WI38 (cell line): Measurements from ENCODE around the gene PSMA8.
"Not testable (repeated sequence)": the region's sequence is repeated elsewhere in the genome, so short reads cannot be mapped to it uniquely, and the experiment has no call there.

Source experiments
- H3K4me3 ChIP-seq: 2 replicates; pipeline ENCODE4 v1.5.1; 2011; ENCODE audit warnings: low read depth, mild to moderate bottlenecking, control low read depth, low read length
- TF ChIP-seq, protein P1 (sequence below): IDR thresholded peaks from 2 replicates; pipeline ENCODE4 v1.5.1; 2012; ENCODE audit warnings: low read depth, mild to moderate bottlenecking, control low read depth, low read length

PSMA8 gene

DNA sequence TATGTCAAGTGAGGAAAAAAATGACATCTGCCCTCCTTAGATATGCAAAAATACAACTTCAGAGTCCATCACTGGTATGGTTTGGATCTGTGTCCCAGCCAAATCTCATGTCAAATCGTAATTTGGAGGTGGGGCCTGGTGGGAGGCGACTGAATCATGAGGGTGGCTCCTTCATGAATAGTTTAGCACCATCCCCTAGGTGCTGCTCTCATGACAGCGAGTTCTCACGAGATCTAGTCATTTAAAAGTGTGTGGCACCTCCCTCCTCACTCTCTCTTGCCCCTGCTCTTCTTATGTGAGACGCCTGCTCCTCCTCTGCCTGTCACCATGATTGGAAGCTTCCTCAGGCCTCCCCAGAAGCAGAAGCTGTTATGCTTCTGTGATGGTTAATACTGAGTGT, 5.9 kb upstream of the PSMA8 start:
- TF ChIP-seq, protein P1, sequence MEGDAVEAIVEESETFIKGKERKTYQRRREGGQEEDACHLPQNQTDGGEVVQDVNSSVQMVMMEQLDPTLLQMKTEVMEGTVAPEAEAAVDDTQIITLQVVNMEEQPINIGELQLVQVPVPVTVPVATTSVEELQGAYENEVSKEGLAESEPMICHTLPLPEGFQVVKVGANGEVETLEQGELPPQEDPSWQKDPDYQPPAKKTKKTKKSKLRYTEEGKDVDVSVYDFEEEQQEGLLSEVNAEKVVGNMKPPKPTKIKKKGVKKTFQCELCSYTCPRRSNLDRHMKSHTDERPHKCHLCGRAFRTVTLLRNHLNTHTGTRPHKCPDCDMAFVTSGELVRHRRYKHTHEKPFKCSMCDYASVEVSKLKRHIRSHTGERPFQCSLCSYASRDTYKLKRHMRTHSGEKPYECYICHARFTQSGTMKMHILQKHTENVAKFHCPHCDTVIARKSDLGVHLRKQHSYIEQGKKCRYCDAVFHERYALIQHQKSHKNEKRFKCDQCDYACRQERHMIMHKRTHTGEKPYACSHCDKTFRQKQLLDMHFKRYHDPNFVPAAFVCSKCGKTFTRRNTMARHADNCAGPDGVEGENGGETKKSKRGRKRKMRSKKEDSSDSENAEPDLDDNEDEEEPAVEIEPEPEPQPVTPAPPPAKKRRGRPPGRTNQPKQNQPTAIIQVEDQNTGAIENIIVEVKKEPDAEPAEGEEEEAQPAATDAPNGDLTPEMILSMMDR: no peak
- H3K4me3 ChIP-seq: no peak overlapping the region

DNA sequence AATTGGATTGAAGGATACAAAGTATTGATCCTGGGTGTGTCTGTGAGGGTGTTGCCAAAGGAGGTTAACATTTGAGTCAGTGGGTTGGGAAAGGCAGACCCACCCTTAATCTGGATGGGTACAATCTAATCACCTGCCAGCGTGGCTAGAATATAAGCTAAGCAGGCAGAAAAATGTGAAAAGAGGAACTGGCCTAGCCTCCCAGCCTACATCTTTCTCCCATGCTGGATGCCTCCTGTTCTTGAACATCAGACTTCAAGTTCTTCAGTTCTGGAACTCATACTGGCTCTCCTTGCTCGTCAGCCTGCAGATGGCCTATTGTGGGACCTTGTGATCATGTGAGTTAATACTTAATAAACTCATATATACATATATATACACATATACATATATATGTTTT, 5.5 kb upstream of the PSMA8 start:
- H3K4me3 ChIP-seq: not testable (repeated sequence)

DNA sequence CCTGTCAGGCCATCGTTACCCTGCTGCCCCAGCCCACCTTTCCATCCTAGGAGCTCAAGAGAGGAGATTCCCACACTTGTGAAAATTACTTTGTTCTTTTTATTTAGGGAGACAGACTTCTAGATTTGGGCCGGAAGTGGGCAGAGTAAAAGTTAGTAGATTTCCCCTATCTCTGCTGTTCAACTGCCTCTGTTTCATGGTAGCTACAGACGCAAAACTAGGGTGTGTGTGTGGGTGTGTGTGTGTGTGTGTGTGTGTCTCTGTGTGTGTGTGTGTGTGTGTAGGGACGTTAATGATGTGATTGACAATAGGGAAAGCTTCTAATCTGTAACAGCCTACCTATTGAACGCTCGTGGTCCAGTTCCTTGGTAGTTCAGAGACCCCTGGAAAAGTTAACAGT, 438 bp downstream of the PSMA8 start:
- TF ChIP-seq, protein P1: no peak
- no peak overlapping the region for H3K4me3 ChIP-seq

DNA sequence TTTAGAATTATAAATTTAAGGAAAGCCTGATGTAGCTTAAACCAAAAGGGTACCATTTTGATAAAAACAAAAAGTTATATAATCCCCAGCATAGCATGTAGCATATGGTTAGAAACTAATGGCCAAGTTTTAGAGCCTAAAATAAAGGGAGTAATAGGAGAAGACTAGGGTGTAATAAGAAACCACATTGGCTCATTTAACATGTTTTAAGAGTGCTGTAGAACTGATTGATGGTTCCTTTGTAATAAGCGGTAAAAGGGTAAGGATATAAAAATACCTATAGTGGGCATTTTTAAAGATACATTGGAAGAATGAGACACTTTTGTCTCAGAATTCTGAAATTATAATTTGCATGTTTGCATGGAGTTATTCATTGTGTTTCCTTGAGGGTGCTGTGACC, 1.9 kb downstream of the PSMA8 start:
- TF ChIP-seq, protein P1: no peak
- no peak overlapping the region for H3K4me3 ChIP-seq

DNA sequence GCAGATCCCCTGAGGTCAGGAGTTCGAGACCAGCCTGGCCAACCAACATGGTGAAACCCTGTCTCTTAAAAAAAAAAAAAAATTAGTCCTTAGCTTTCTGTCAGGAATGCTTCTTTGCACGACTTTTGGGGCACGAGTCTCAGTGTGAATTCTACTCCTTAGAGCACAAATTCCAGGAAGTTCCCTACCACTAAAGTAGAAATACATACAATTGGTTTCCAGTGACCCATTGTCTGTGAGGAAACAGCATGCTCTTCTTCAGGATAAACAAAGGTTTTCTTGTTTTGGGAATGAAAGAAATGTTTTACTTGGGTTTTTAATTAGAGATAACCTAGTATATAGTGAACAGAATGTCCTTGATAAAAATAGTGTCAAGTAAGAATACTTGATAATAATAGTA, 23.7 kb downstream of the PSMA8 start:
- TF ChIP-seq, protein P1: no peak
- no peak overlapping the region for H3K4me3 ChIP-seq

DNA sequence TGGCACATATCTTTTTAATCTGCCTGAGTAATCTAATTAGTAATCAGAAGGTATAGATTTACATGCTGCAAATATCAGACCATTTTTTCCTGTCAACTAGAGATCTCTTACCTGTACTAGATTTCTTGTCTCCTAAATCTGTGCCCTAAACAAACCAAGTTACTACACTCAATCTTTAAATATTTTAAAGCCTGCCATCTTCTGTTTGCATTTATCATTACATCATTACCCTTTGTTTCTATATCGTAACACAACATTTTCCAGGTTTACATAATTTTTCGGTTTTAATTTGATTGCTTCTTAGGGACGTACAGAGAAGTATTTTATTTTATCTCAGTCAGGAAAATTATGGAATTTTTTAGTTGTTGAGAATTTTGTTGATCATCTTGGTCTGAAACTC, 25.7 kb downstream of the PSMA8 start:
- TF ChIP-seq, protein P1: no peak
- H3K4me3 ChIP-seq: no peak overlapping the region

DNA sequence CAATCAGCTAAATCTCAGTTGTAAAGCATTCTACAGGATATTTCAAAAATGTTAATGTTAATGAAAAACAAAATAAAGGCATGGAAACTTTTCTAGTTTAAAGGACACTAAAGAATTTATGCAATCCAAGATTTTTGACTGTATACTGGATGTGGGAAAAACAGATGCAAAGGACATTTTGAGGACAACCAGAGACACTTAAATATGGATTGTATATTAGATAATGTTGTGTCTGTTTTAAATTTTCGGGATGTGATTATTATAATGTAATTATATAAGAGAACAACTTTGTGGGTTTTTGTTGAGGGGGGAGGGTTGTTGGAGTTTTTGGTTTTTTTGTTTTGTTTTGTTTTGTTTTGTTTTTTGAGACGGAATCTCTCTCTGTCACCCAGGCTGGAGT, 30.9 kb downstream of the PSMA8 start:
- TF ChIP-seq, protein P1: no peak
- no peak overlapping the region for H3K4me3 ChIP-seq

DNA sequence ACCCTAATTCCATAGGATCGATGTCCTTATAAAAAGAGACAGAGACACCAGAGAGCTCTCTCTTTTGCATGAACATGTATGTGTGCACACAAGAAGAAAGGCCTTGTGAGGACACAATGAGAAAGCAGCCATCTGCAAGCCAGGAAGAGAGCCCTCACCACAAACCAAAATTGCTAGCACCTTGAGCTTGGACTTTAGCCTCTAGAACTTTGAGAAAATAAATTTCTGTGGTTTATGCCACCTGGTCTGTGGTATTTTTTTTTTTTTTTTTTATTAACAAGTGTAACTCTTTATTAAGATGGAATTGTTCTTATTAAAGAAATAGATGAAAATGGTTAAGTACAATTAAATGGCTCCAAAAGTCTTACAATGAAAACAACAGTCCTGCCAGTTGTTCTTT, 33.9 kb downstream of the PSMA8 start:
- not testable (repeated sequence) for H3K4me3 ChIP-seq

DNA sequence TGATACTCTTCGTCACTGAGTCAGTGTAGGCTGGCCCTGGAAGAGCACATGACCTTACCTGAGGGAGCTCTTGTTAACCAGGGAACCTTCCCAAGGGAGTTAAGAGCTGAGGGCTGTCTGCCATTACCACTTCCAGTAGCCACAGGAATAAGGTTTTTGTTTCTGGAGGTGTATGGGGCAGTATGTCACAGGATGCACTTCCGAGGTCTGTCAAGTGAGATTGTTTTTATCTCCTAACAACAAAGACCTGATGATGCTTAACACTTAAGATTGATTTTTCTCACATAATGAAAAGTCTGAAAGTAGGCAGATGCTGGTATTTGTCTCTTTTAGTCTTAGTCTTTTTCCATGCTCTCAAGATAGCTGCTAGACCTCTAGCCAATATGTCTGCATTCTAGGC, 41.8 kb downstream of the PSMA8 start:
- TF ChIP-seq, protein P1: no peak
- H3K4me3 ChIP-seq: no peak overlapping the region
